Kidney (tissue), 14 donors: ENCODE results near the gene MCU. TPM values are rescaled to one million over a fixed set of nuclear protein-coding genes. Genes with fewer than 3 reads are reported as not detected.
"Not testable (repeated sequence)": the region's sequence is repeated elsewhere in the genome, so short reads cannot be mapped to it uniquely, and the experiment has no call there.

Experiments
- DNase-seq, 5 donors: peaks; one replicate each; pipeline ENCODE4 v3.0.0-alpha.2; 2013 to 2020
- FAIRE-seq: peaks from 2 replicates; lab custom pipeline; 2012; peaks lifted over from hg19 to GRCh38; lab: Jason Lieb, UNC
- H3K27ac ChIP-seq, 2 donors: one replicate each; pipeline ENCODE4 v1.7.0; 2013; ENCODE audit warnings: low read depth in 2 of 2, low read length in 2 of 2, inconsistent platforms in 1 of 2
- H3K27me3 ChIP-seq: one replicate; pipeline ENCODE4 v1.7.1; 2013; ENCODE audit warnings: low read length, inconsistent platforms; ENCODE audit not compliant: control insufficient read depth, insufficient read depth
- H3K36me3 ChIP-seq, 3 donors: one replicate each; pipeline versions ENCODE4 v1.7.0 to v1.7.1; 2013; ENCODE audit warnings: low read length in 3 of 3, control low read depth in 1 of 3, inconsistent platforms in 1 of 3; ENCODE audit not compliant: insufficient read depth in 3 of 3, control insufficient read depth in 2 of 3
- H3K4me1 ChIP-seq, 3 donors: one replicate each; pipeline versions ENCODE4 v1.7.0 to v1.7.1; 2013; ENCODE audit warnings: low read length in 3 of 3, inconsistent platforms in 1 of 3, low read depth in 1 of 3; ENCODE audit not compliant: control insufficient read depth in 2 of 3, insufficient read depth in 2 of 3
- H3K4me3 ChIP-seq, 3 donors: one replicate each; pipeline versions ENCODE4 v1.7.0 to v1.8.1; 2013; ENCODE audit warnings: low read length in 3 of 3, control low read depth in 1 of 3, inconsistent platforms in 1 of 3
- H3K9ac ChIP-seq, 3 donors: one replicate each; pipeline versions ENCODE4 v1.7.0 to v1.7.1; 2013; ENCODE audit warnings: low read length in 3 of 3, control low read depth in 1 of 3, inconsistent platforms in 1 of 3
- H3K9me3 ChIP-seq, 3 donors: one replicate each; pipeline versions ENCODE4 v1.7.0 to v1.7.1; 2013; ENCODE audit warnings: low read length in 3 of 3, control low read depth in 1 of 3, inconsistent platforms in 1 of 3; ENCODE audit not compliant: control insufficient read depth in 2 of 3, insufficient read depth in 1 of 3
- CTCF ChIP-seq: IDR thresholded peaks from 3 replicates; pipeline ENCODE4 v1.5.1; 2012; ENCODE audit warnings: mild to moderate bottlenecking, moderate library complexity, borderline replicate concordance; ENCODE audit not compliant: insufficient read depth; ENCODE audit errors: extremely low read depth
- intact Hi-C: fragments of 100-400 bp; cut with DNase I; formaldehyde crosslinking; loops from one replicate; pipeline ENCODE4 v1.11.1; 2022
- polyA plus RNA-seq: library from polyadenylated mRNA; stranded (reverse); fragments of 350-450 nt; fragmentation: Illumina TruSeq; extraction: RNeasy Lipid Tissue Mini Kit (QIAGEN cat#74804); gene quantifications from one replicate; pipeline ENCODE4 v1.2.3, GENCODE V29; 2014; ENCODE audit warnings: low read depth, low replicate concordance; ENCODE audit not compliant: insufficient read depth
- total RNA-seq: library from RNA; stranded (reverse); fragmentation: NEBNext Ultra II Directional; extraction: Animal tissue kit (Norgen Biotek cat#: 25700); gene quantifications from one replicate; pipeline ENCODE4 v1.2.1, GENCODE V29; 2021
- donor health status: control.
- donor health status: control.
- donor health status: control.
- donor health status: control.
- donor health status: control.
- donor health status: DM: yes; HTN: yes; CAD: no.
- donor health status: Normal renal cell carcinoma (clear cell type).

Gene MCU
- total and polyA plus RNA-seq, 2 donors from 2014 or later: 18.6 to 37.6 TPM

GRCh38 chr10:72682638-72683037, 9.3 kb upstream of the MCU start:
- no peak for FAIRE-seq
- intact Hi-C loops: no loop called here

GRCh38 chr10:72685264-72685921, 6.5 kb upstream of the MCU start:
- H3K4me3 ChIP-seq: no peak overlapping the region
- no peak overlapping the region for H3K9ac ChIP-seq
- intact Hi-C loops: no loop called here
- no peak for FAIRE-seq
- no peaks in the 10 kb centered on the region for H3K36me3 ChIP-seq
- TF ChIP-seq CTCF: no peak
- no peaks in the 10 kb centered on the region for H3K9me3 ChIP-seq
- H3K4me1 ChIP-seq: no peaks in the 10 kb centered on the region
- H3K27me3 ChIP-seq: no peaks in the 10 kb centered on the region
- DNase-seq: no peak
- no peak overlapping the region for H3K27ac ChIP-seq

More at GRCh38 chr10:72682638-72683037, 9.3 kb upstream of the MCU start:
- Histone ChIP-seq H3K27ac (no peak overlapping the region), H3K4me3 (no peak overlapping the region), H3K4me1 (no peaks in the 10 kb centered on the region), H3K9me3 (no peaks in the 10 kb centered on the region), H3K9ac (no peak overlapping the region), H3K36me3 (no peaks in the 10 kb centered on the region), H3K27me3 (no peaks in the 10 kb centered on the region)
- no peak for TF ChIP-seq CTCF
- DNase-seq: no peak

- intact Hi-C loops, H3K9me3 ChIP-seq, H3K4me3 ChIP-seq, DNase-seq, H3K4me1 ChIP-seq, H3K36me3 ChIP-seq, H3K9ac ChIP-seq, FAIRE-seq, H3K27ac ChIP-seq, H3K27me3 ChIP-seq: not testable (repeated sequence)
Observed at GRCh38 chr10:72686430-72686829, 5.5 kb upstream of the MCU start.

- H3K4me1 ChIP-seq: peaks cover 0 to 2% (median 0%) of the 10 kb centered on the region in 3 donors
- DNase-seq: no peak
- no peak overlapping the region for H3K9ac ChIP-seq
- no peaks in the 10 kb centered on the region for H3K36me3 ChIP-seq
- intact Hi-C loops: no loop called here
- TF ChIP-seq CTCF: no peak
- no peaks in the 10 kb centered on the region for H3K9me3 ChIP-seq
- no peaks in the 10 kb centered on the region for H3K27me3 ChIP-seq
- no peak for FAIRE-seq
- H3K27ac ChIP-seq: no peak overlapping the region
- no peak overlapping the region for H3K4me3 ChIP-seq
Observed at GRCh38 chr10:72687035-72687434, 4.9 kb upstream of the MCU start.
